C1 segment of cervical spinal cord (tissue), 14 donors: ENCODE data around the gene TF.
"Not testable (repeated sequence)": the region's sequence is repeated elsewhere in the genome, so short reads cannot be mapped to it uniquely, and the experiment has no call there.

Source experiments
- DNase-seq, 14 donors: peaks; one replicate each; lab custom pipeline; 2025; lab: John Stamatoyannopoulos, UW

The TF gene

DNA sequence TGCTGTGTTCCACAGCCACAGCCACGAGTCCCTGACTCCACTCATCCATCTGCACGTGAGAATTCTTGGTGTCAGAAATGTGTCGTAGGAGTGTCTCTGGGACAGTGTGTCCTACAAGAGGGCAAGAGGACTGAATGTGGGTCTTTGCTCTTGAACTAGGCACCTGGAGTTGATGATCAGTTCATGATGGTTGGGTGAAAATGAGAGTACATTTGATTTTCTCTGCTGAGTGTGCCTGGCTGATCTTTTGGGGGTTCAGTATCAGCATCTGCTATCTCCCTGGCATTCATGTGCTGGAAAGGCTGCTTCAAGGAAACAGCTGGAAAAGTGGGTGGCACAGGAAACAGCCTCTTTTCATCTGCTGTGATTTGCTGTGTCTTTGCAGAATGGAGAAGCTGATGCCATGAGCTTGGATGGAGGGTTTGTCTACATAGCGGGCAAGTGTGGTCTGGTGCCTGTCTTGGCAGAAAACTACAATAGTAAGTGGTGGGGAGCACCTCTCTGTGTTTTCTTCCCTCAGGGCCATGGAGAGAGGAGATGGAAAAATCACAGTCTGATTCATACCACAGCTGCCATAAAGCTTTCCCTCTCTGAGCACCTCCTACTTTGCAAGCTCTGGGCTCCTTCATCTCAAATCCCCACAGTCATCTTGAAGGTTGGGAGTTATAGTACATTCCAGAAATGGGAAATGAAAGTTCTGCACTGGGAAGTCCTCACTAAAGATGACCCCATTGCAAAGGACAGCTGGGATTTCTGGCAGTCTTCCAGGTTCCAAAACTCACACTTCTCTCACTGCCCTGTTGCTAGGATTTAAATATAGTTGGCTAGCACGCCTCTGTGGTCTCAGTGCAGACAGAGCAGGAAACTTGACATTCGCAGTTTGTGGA lies 17.8 kb downstream of the TF start:
- no peak for DNase-seq

DNA sequence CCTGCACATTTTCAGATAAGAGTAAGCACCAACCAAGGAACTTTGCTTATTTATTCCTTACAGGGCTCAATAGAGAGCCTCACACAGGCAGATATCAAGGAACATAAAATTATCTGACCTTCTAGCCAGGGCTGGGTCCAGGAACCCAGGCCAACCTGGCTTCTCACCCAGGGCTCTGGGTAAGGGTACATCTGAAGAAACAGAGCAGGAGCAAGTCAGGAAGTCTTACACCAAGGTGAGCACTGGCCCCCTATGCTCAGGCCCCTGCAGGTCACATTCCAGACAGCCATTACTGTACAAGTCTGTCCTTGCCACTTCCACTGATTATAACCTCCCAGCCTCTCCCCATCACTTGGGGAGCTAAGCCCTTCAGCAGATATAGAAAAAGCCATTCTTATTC lies 19.1 kb downstream of the TF start:
- no peak for DNase-seq

- DNase-seq, result no peak
Measured at GRCh38 chr3:133767607-133768006, 21.4 kb downstream of the TF start.

GRCh38 chr3:133769536-133769935 lies 23.3 kb downstream of the TF start:
- no peak for DNase-seq

GRCh38 chr3:133773732-133774131 lies 27.5 kb downstream of the TF start:
- DNase-seq, result no peak

- DNase-seq, result no peak
Measured at GRCh38 chr3:133775309-133775708, 29.1 kb downstream of the TF start.

DNA sequence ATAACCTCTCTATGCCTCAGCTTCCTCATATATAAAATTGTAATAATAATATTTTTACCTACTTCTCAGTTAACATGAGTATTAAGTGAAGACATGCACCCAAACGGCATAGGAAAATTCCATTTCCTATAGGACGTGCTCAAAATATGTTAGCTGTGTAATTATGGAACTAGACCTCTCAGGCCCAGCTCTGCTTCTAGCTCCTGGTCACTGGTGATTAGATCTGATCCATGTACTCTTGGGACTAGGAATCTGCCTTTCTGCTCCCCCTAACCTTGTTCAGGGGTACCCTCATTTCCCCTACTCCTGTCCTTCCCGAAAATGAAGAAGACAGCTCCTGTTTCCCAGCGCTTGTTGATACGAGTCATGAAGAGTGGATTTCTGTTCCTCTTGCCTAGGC lies 29.6 kb downstream of the TF start:
- no peak for DNase-seq

DNA sequence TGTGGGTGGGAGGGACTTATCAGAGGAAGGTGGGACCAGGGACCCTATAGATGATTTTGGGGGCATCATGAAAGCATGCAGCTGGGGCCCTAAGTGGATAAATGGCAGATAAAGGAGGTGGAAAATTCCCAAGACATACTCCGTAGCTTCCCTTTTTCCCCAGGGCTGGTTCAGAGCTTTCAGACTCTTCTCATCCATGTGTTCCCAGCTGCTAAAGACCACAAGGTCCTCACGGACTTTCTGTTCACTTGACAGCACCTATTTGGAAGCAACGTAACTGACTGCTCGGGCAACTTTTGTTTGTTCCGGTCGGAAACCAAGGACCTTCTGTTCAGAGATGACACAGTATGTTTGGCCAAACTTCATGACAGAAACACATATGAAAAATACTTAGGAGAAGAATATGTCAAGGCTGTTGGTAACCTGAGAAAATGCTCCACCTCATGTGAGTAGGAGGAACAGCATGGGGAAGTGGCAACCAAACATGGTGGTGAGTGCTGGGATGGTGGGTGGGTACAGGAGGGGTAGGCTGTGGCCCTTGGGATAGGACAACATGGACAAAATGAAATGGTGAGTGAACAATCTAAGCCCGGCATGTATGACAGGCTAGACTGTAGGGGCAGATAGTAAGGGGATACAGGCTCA lies 30.7 kb downstream of the TF start:
- no peak for DNase-seq

DNA sequence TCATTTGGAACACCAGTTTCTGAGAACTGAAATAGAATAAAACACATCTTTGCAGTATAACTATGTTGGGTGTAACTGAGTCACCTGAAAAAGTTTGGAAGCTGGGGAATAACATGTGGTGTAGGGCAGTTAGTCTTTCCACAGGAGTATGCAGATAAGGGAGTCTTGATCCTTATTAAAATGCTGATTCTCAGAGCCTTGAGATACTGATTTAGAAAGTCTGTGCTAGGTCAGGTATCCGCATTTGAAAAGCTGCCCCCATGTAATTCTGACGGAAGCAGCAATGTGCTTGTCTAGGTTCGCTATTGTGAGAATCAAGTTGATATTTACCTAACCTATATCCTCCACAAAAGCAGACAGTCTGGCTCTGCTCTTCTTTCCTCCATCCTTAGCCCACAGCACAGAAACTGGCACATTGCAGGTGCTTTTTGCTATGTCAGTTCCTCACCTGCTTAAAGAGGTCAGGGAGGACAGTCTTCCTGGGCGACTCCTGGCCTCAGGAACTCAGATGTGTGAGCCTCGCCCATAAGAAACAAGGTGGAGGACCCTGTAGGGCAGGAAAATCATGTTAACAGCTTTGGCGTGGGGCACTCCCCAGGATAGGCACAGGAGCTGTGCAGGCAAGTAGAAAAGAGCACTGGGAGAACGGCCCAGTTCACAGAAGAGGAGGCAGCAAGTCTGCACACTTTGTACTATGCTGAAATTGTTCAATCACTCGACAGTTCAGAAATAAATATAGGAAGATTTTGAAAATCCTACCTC lies 31.8 kb downstream of the TF start:
- DNase-seq, result no peak

- DNase-seq, result no peak
Measured at GRCh38 chr3:133779626-133780203, 33.5 kb downstream of the TF start.

DNA sequence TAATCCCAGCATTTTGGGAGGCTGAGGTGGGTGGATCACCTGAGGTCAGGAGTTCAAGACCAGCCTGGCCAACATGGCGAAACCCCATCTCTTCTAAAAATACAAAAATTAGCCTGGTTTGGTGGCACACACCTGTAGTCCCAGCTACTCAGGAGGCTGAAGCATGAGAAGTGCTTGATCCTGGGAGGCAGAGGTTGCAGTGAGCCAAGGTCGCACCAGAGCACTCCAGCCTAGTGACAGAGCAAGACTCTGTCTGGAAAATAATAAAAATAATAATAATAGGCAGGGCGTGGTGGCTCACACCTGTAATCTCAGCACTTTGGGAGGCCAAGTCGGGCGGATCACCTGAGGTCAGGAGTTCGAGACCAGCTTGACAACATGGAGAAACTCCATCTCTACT lies 34.6 kb downstream of the TF start:
- DNase-seq, result not testable (repeated sequence)

- DNase-seq, result no peak
Measured at GRCh38 chr3:133781570-133781969, 35.4 kb downstream of the TF start.

DNA sequence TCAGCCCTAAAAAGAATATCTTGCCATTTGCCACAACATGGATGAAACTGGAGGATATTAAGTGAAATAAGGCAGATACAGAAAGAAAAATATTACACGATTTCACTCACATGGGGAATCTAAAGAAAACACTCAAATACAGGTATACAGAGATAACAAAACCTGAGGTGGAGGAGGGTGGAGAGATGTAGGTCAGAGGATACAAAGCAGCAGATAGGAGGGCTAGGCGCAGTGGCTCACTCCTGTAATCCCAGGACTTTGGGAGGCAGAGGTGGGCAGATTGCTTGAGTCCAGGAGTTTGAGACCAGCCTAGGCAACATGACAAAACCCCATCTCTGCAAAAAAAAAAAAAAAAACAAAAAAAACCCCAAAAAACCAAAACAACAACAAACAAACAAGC lies 36.3 kb downstream of the TF start:
- DNase-seq, result no peak

- DNase-seq, result no peak
Measured at GRCh38 chr3:133783762-133784161, 37.6 kb downstream of the TF start.

- DNase-seq, result no peak
Measured at GRCh38 chr3:133788024-133788423, 41.8 kb downstream of the TF start.

DNA sequence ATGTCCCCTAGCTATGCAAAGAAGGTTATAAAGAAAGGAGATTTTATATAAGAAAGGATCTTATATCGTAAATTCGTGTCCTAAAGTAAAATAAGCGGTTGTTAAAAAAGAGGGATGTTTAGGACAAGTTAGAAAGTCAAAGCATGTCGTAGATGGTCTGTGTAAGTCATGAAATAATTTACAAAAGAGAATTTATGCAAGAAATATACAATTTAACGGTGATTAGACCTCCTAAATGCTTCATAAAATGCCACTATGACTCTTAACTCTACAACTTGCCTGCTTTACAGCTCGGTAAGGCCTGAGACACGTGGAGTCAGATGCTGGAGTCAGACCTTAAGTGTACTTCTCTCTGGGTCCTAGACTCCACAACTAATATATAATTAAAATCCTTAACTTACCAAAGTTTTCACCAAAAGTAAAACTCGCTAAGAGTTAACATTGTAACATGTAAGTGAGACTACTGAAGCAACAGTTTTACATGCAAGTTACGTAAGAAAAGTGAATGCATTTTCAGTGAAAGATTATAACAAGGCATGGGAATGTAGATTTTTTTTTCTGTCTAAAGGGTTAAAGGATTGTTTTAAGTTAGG lies 46.1 kb downstream of the TF start:
- DNase-seq, result no peak

- no peak for DNase-seq
Measured at GRCh38 chr3:133797396-133798105, 51.4 kb downstream of the TF start.

GRCh38 chr3:133799794-133800585 lies 53.8 kb downstream of the TF start:
- no peak for DNase-seq

- no peak for DNase-seq
Measured at GRCh38 chr3:133803469-133803868, 57.3 kb downstream of the TF start.

- no peak for DNase-seq
Measured at GRCh38 chr3:133804896-133805295, 58.7 kb downstream of the TF start.
